ENCODE results near the gene ITPR1.

Gene ITPR1

DNA sequence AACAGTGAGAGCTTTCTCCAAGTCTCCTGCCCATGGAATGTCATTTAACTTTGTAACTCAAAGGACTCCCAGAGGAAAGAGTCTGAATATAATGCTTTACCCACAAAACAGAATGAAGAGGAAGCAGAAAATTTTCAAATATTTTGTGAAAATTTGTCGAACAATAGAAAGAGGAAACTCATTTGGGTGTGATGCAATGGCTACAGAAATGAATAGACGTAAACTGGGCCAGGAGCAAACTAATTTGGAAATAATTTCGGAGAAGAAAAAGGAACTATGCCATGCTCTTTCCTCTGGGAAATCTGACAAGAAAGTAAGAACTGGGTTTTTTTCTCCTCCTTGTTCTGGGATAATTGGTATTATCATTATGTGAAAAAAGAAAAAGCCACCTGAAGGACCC, 14.9 kb upstream of the ITPR1 start:
- no peak for DNase-seq (ENCODE audit: low read depth, low spot score)

DNA sequence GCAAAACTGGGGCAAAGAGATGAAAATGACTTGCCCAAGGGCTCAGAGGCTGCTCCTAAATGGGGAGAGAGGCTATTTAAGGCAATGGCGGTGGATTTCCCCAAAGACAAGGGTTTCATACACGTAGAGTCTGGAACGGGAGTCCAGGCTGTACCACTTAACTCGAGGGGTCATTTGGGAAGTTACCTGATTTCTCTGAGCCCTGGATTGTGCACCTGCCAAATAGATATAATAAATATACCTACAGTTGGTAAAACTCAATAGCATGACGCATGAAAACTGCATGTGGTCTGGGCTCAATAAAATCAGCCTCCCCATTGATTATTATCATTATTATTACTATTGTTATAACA, 1.3 kb upstream of the ITPR1 start:
- DNase-seq (ENCODE audit: low read depth, low spot score) = no peak

DNA sequence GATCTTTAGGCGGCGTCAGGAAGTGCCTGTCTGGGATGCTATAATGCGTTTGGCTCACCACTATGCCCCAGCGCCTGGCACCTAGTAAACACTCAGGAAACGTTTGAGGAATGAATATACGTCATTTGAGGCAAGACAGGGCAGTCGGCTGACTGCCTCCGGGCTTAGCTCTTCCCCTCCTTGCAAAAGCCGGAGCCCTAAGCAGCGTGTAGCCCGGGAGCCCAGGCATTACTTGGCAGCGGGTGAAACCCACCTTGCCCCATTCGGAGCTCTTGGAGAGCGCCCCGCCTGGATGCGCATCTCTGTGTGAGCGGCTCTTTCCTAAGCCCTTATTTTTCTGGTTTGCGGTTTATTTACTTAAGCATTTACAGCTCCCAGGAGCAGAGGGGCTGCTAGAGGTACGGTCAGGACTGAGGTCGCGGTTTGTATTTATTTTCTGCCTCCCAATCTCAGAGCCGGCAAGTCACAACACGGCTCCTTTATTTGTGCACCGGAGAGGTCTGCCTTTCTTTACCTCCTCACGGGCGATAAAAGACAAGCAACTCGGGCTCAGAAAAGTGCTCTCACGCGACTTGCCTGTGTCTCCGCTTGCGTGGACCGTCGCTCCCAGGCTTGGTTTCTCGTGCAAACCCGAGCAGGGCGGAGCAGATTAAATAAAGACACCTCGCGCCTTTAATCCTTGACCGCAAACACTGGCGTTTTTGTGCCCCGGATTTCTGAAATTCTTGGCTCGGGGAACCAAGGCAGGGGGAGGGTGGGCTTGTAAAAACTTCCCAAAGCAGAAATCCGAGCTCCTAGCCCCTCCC, 737 bp upstream of the ITPR1 start:
- DNase-seq (ENCODE audit: low read depth, low spot score) = no peak

DNA sequence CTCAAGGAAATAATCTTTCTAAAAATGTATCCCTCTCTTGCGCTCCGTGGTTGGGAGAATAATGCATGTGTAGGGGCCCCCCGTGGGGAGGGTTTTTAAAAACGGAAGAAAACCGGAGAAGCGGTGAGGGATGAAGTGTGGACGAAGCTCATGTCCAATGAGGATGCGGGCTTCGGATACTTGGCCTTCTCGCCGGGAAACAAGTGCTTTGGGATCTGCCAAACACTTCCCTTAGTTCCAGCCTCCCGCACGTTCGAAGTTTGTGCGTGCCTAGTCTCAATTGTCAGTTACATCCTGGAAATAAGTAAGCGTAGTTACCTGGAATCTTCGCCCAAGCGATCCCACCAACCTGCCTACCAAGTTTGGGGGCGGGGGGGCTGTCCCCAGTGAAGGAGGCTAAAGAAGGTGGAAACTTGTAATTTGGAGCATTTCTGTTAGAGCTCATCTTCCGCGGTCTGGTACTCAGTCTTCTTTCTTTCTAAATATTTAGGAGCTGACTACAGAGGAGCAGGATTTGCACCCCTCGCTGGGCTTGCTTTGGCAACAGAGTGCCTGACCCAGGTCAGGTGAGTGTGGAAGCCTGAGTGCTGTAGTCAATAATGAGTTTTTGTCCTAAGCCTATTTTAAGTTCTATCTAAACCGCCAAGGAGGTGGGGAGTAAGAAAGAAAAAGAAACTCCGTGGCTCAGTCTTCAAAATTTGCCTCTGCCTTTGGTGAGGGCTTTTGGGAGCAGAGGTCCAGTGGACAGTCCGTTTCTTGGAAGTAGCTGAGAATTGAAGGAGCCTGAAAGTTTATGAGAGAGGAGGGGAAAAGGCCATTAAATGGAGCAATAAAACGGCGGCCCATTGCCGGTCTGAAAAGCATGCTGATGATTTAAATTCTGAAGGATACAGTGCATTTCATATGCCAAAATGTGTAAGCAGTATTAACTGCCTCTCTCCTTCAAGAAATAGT, 1.1 kb downstream of the ITPR1 start:
- DNase-seq (ENCODE audit: low read depth, low spot score) = no peak

DNA sequence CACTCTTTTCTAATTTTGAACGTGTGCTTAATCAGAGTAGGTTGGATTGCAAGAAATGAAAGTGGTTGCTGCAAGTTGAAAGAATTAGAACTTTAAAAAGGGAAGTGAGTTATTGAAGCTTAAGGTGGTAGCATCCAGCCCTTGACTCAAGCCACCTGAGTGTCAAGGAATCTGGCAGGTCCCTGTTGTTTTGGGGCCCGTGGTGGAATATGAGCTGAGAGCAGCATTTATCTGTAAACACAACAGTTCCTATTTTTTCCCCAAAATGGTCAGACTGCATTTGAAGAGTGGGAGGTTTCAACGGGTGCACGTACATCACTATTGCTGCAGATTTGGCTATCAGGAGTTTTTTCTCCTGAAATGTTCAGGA, 1.7 kb downstream of the ITPR1 start:
- DNase-seq (ENCODE audit: low read depth, low spot score) = no peak

DNA sequence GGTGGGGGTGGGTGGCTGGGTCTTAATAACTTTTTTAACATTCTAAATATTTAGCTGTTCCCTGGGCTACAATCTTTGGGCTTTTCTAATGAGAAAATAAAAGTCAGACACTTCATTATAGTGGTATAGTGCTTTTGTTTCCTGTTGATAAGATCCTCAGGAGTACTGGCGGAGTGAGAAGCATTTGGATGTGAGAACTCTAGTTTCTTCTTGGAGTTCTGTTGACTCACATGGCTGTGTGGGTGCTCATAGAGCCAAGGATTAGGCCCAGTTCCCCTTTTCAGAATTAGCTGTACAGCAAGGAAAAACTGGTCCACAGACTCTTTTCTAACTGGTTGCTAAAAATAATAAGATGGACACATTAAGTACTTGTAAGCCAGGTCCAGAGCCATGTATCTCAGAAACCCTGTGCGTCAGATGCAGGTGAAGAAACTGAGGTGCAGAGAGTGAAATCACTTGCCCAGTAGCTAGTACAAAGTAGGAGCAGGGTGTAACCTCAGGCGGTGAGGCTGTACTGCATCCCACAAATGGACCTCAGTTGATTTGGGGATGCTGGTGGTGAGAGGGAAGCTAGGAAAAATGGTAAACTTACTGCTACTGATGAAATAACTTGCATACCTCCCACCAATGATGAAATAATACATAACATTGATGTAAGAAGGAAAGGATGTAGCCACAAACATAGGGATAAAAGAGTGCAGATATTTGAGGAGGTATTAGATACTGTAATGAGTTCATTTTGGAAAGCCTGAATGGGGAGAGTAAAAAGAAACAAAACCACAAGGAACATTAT, 2.3 kb downstream of the ITPR1 start:
- no peak for DNase-seq (ENCODE audit: low read depth, low spot score)

DNA sequence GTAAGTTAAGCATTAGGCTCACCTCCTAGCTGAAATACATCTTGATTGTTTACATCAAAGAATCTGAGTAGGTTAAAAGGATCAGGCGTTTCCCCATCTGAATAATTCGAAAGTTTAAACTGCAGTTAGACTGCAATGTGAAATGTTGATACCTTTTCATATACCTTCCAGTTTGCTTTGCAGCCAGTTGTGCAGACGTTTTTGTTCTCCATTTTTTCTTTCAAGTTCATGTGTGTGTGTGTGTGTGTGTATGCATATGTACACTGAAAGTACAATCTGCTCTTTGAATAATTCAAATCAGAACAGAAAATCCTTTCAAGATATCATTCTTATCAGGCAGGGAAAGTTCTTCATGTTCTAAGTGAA, 2.9 kb downstream of the ITPR1 start:
- no peak for DNase-seq (ENCODE audit: low read depth, low spot score)

DNA sequence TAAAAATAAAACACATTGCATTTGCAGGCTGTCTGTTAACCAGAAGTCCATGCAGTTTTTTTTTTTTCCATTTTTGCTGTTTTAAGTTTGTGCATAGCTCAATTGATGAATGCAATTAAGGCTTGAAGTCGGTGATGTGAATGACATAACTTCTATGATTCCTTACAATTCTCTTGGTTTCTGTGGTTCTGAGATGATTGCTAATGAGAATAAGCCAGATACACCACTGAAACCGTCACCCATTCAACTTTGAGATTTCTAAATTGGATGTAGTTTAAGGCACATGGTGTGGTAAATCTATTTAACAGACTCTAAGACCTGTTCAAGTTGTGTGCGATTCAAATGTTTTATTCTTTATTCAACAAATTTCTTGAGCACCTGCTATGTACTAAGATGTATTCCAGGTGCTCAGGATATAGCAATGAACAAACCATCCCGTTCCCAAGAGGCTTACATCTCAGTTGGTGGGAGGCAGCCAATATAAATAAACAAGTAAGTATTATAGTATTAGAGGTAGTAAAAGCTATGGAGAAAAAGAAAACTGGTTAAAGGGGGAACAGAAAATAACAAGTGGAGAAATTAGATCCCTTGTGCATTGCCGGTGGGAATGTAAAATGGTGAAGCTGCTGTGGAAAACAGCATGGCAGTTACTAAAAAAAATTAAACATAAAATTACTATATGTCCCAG, 4.0 kb downstream of the ITPR1 start:
- no peak for DNase-seq (ENCODE audit: low read depth, low spot score)

DNA sequence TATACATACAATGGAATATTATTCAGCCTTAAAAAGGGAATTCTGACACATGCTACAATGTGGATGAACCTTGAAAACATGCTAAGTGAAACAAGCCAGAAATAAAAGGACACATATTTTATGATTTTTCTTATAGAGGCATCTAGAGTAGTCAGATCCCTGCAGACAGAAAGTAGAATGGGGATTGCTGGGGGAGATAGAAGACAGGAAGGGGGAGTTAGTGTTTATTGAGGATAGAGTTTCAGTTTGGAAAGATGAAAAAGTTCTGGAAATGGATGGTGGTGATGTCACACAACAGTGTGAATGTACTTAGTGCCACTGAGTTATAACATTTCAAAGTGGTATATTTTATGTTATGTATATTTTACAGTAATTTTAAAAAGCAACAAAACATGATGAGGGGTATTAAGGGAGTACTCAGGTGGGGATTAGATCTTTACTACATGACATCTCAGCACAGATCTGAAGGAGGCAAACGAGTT, 4.7 kb downstream of the ITPR1 start:
- DNase-seq (ENCODE audit: low read depth, low spot score) = no peak

DNA sequence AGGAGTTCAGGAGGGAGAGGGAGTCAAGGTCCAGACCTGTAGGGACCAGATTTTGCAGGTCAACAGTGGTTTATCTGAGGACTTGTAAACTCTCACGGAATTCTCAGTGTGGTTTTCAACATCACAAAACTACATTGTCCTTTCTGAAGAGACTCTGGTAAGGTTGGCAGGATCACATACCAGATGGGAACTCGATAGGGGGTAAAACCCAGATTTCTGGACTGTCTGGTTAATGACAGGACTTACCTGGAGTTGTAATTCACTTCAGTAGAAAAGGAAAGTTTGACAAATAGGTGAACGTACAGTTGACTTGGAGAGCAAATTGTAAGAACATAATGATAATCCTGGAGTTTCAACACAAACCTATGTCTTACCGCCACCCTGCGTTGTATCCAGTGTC, 5.3 kb downstream of the ITPR1 start:
- no peak for DNase-seq (ENCODE audit: low read depth, low spot score)

DNA sequence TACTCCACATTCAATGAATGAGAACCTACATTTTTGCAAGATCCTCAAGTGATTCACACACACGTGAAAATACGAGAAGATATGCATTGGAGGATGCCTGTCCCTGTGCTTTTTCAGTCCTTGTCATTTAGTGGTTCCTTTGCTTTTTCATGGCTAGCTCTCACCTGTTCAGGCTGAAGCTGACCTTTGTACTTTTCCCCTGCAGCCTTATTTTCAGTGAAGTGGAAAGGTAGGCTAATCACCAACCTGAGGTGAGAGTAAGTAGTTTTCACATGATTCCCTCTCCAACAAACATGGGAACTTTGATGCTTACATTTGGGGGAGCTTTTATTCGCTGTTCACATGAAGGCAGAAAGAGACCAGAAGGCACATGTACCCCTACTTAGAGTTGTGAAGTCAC, 8.3 kb downstream of the ITPR1 start:
- no peak for DNase-seq (ENCODE audit: low read depth, low spot score)

DNA sequence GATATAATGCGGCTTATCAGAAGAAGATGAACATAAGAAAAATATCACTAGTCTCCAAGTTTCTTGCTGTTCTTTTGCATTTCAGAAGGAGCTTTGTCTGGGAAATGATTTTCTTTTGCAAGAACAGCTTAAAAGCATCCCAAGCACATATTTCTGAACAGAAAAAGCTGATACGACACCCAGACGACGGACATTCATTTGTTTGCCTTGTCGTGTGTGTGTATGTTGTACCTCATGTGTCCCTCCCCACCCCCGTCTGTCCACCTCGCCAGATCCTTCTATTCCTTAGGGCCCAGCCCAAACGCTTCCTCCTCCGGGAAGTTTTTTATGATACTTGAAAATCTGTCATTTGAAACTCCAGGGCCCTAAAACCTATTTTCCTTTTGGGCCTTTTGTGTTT, 8.8 kb downstream of the ITPR1 start:
- no peak for DNase-seq (ENCODE audit: low read depth, low spot score)

DNA sequence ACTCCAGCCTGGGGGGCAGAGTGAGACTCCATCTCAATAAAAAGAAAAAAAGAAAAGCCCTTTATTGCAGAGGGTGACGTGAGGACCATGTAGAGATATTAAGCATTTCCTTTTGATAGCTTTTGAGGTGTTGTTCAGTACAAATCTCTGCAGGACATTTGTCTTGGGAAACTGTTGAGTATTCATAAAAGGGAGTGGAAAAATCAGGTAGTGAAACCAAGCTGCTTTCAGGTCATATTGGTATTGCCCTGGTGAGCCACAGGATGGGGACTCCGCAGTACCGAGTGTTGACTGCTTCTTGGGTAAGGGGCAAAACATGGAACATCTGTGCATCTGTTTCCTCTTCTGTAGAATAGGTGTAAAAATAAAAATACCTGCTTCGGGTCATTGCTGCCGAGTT, 9.9 kb downstream of the ITPR1 start:
- DNase-seq (ENCODE audit: low read depth, low spot score) = no peak

DNA sequence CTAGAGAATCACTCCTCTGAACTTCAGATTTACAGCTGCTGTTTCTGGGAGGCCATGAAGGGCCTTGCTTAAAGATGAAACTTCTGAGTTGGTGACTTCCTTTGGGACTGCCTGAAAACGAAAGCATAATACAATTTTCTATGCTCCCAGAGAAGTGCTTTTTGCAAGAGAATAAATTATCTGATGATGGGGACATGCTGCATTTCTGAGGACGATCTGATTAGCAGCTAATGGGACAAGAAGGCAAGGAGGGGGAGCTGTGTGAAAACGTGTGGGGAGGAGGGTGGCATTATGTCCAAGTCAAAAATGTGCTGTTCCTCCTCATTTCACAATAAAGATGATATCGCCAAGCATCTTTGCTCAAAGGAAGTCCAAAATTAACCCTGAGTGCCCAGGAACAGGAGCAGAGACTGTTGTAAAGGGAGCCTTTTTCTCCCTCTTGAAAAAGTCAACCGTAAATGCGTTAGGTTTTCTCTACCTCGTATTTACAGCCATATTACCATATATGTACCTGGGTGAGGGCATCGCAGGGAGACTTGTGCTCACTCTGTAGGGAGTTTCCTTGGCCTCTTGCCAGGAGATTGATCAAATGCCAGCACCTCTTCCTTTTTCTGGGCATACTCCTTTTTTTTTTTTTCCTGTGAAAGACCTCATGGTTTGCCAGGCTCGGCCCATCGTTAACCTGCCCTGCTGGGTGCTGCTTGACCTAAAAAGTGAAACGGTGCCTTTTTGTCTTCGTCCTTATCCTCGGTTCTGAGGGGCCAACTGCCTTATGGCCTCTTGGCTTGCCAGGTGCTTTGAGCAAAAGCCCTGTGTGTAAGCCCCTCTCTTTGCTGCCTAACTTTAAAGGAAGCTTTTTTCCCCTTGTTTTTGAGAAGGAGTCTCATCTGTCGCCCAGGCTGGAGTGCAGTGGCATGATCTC, 11.5 kb downstream of the ITPR1 start:
- no peak for DNase-seq (ENCODE audit: low read depth, low spot score)

DNA sequence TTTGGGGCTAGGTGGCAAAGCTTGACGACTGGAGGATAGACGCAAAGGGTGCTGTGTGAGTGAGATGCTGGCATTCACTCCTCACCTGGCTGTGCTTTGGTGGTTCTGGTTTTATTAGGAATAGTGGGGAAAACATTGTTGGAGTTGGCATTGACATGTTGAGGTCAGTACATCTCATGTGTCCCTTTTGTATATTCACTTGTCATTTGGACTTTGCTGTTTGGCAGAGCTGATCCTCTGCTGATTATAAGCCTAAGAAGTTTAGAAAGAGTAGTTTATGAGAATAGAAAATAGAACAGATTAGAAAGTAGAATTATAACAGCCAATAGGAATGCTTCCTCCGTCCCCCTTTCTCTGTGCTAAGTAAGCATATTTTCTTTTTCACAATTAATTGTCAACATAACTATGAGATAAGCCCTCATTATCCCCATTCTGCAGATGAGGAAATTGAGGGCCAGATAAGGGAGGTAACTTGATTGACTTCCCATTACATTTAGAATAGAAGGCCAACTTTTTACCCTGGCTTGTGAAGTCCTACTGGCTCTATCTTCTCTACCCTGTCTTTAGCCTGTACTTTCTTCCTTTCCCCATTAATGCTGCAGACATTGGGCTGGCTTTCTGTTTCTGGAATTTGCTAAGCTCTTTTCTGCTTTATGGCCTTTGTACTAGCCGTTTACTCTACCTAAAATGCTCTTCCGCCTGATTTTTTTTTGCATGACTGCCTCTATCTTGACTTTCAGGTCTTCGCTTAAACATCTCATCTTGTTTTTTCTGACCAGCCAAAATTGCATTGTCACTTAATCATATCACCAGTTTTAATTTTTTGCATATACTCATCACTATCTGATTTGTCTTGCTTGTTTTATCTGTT, 12.8 kb downstream of the ITPR1 start:
- no peak for DNase-seq (ENCODE audit: low read depth, low spot score)

DNA sequence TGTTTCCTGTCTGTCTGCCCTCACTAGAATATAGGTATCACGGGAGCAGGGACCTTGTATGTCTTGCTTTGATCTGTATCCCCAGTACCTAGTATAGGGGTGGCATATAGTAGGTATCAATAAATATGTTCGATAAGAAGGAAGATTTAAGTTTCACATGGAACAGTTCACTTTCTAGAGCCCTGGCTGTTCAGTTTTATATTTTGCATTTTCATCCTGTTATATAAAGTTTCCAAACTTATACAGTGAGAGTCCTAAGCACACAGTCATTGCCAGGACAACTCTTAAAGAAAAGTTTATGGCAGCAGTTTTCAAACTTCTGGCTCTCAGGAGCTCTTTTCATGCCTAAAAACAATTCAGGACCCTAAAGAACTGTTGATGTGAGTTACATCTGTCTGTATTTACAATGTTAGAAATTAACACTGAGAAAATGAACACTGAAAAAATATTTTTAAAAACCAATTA, 13.4 kb downstream of the ITPR1 start:
- DNase-seq (ENCODE audit: low read depth, low spot score) = no peak

DNA sequence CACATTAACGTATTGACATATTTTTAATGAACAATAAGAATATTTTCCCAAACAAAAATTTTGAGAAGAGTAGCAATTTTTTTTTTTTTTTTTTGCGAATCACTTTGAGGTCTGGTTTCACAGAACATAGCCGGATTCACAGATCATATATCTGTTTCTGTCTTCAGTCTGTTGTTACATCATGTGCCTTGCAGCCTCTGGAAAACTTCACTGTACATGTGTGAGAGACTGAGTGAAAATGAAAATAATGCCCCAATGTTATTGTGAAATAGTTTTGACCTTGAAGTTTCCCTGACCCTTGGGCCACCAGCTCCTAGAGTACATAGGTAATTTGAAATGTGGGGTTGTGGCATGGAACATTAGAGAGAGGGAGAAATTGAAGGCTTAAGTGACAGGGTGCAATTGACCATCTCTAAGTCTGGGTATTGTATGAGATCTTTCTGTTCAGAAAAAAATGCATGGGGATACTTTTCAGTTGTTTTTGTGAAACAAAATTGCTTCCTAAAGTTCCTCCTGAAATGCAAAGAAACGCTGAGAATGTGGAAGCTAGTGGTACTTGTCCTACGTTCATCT, 14.0 kb downstream of the ITPR1 start:
- DNase-seq (ENCODE audit: low read depth, low spot score) = no peak

DNA sequence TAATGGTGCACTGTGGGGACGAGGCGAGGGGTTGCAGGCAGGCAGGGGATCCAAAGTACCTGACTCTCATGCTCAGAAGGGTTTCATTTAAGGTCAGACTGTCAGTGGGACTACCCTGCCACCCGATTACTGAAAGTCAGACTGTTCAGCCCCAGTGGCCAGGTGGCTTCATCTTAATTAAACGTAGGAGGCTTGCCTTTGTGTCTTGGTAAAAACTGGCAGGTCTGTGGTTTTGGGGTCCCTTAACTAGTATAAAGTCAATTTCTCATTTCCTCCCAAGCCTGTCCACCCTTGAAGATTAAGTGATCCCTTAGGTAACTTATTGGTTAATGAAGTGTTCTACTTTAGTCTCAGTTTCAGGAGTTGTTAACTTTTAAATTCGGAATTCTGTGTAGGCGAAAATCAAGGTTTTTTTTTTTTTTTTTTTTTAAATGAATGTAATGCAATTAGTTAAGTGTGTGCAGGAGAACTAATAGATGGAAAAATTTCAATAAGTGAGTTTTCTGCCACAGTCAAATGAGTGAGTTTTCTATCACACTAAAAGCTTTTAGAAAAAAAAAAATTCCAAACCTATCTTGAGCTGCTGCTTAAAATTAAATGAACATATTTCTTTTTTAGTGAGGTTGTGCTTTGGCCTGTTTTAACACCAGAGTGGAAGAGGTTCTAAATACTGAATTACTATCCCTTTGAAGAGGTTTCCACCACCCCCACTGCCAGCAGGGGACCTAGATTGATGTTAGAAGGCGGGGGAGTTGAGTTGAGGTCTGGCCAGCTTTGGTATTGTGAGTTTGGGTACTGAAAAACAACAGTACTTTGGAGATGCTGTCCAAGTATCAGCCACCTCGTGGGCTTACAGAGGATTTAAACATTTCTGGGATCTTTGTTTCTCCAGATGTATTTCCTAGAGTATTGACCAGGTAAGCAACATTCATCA, 15.2 kb downstream of the ITPR1 start:
- no peak for DNase-seq (ENCODE audit: low read depth, low spot score)

All from activated naive CD8-positive, alpha-beta T cell treated with anti-CD3 and anti-CD28 coated beads, Interleukin-2, amount 50 U/mL, for 16 hours (primary cell).